Large intestine (tissue), 3 donors: ENCODE measurements around the gene UAP1L1. TPM values are rescaled to one million over a fixed set of nuclear protein-coding genes. Genes with fewer than 3 reads are reported as not detected.

Experiments used
- DNase-seq, 2 donors: peaks; one replicate each; pipeline versions ENCODE4 v3.0.0 to v3.0.0-alpha.2; 2013
- H3K27ac ChIP-seq: one replicate; pipeline ENCODE4 v1.5.1; 2013; ENCODE audit warnings: low read length
- H3K27me3 ChIP-seq: 2 replicates; pipeline ENCODE4 v1.6.1; 2013; ENCODE audit warnings: low read length; ENCODE audit not compliant: control insufficient read depth, insufficient read depth
- H3K36me3 ChIP-seq: 2 replicates; pipeline ENCODE4 v1.6.1; 2013; ENCODE audit warnings: low read length; ENCODE audit not compliant: control insufficient read depth, insufficient read depth
- H3K4me1 ChIP-seq: one replicate; pipeline ENCODE4 v1.6.1; 2013; ENCODE audit warnings: low read length; ENCODE audit not compliant: control insufficient read depth, insufficient read depth
- H3K4me3 ChIP-seq: one replicate; pipeline ENCODE4 v1.5.1; 2013; ENCODE audit warnings: low read length
- H3K9me3 ChIP-seq: one replicate; pipeline ENCODE4 v1.6.1; 2013; ENCODE audit warnings: mild to moderate bottlenecking, low read depth, low read length, moderate library complexity; ENCODE audit not compliant: control insufficient read depth
- WGBS: methylation state at CpG from one replicate; pipeline ENCODE4 v1.1.5; 2013; ENCODE audit warnings: low lambda C conversion rate; ENCODE audit not compliant: insufficient coverage; 5-methylcytosine and 5-hydroxymethylcytosine counted together
- polyA plus RNA-seq: library from polyadenylated mRNA; unstranded; fragments of 120-200 nt; gene quantifications from one replicate; pipeline ENCODE4 v1.2.1, GENCODE V29; 2013

Gene UAP1L1
- polyA plus RNA-seq, 1 donor: 32.4 TPM

DNA sequence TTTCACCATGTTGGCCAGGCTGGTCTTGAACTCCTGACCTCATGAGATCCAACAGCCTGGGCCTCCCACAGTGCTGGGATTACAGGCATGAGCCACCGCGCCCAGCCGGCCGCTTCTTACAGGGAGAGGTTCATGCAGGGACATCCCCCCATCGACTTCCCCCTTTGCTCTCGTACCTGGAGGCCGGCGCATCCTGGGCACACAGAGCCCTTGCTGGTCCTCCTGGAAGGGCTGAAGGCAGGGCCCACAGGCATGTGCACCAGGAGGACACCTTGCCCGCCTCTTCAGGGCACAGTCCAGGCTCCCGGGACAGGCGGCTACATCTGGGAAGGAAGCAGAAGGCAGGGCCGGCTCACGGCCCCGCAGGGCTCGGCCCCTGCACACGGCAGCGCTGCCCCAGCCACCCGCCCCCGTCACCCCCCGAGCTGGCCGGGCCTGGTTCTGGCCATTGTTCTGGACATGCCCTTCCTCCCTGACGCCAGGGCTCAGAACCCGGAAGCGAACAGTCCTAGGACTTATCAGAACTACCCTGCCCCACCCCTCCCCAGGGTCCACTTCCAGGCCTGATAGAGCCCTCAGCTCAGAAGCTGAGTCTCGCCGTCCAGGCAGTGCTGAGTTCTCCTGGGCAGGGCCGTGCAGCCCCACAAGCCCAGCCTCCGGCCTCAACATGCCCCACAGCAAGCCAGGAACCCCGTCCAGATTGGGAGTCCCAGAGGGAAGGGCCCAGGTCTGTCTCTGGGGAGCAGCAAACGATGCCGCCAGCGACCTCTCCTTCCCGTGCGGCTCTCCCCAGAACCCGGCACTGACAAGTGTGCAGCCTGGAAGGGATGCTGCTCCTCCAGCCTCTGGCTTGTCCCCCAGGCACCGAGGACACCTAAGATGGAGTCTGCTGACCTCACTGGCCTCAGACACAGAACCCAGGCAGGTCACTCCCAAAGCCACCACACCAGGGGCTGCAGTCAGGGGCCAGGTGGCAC lies 34.3 kb upstream of the UAP1L1 start:
- H3K36me3 ChIP-seq: no peaks in the 10 kb centered on the region
- DNase-seq: no peak
- H3K27ac ChIP-seq: no peak overlapping the region

DNA sequence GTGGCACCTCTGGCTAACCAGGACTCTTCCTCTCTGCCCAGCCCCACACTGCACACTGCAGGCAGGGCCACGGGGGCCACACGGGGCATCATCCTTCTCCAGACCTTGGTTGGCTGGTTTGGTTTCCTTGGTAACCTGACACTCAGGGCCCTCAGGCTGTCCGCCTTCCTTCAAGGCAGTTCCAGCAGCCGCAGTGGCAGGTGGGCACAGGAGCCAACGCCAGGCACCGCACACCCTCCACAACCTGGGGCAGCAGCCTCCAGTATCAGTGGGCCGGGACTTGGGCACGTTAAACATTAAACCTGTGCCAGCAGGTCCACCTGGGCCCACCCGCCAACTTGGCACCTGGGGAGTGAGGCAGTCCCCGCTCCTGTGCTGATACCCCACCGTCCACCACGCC lies 33.3 kb upstream of the UAP1L1 start:
- peaks cover 10% of the 10 kb centered on the region for H3K9me3 ChIP-seq

More for the DNA sequence above, 34.3 kb upstream of the UAP1L1 start:
- WGBS: no CpG with 5 or more reads among the region's 36 CpGs
- Histone ChIP-seq H3K9me3 (peaks cover 9% of the 10 kb centered on the region), H3K27me3 (peaks cover 45% of the 10 kb centered on the region), H3K4me1 (peaks cover 23% of the 10 kb centered on the region), H3K4me3 (no peak overlapping the region)

GRCh38 chr9:137044502-137045177 lies 32.7 kb upstream of the UAP1L1 start:
- peaks cover 23% of the 10 kb centered on the region for H3K4me1 ChIP-seq
- H3K4me3 ChIP-seq: peak overlapping the region; percentile 28
- no CpG with 5 or more reads among the region's 18 CpGs for WGBS
- H3K27ac ChIP-seq: no peak overlapping the region
- H3K36me3 ChIP-seq: no peaks in the 10 kb centered on the region
- peaks cover 12% of the 10 kb centered on the region for H3K9me3 ChIP-seq
- peaks cover 59% of the 10 kb centered on the region for H3K27me3 ChIP-seq
- DNase-seq: no peak

More for the DNA sequence above, 33.3 kb upstream of the UAP1L1 start:
- Histone ChIP-seq H3K27ac (no peak overlapping the region), H3K4me1 (peaks cover 23% of the 10 kb centered on the region), H3K27me3 (peaks cover 53% of the 10 kb centered on the region), H3K36me3 (no peaks in the 10 kb centered on the region), H3K4me3 (no peak overlapping the region)
- DNase-seq: no peak
- WGBS: no CpG with 5 or more reads among the region's 12 CpGs

DNA sequence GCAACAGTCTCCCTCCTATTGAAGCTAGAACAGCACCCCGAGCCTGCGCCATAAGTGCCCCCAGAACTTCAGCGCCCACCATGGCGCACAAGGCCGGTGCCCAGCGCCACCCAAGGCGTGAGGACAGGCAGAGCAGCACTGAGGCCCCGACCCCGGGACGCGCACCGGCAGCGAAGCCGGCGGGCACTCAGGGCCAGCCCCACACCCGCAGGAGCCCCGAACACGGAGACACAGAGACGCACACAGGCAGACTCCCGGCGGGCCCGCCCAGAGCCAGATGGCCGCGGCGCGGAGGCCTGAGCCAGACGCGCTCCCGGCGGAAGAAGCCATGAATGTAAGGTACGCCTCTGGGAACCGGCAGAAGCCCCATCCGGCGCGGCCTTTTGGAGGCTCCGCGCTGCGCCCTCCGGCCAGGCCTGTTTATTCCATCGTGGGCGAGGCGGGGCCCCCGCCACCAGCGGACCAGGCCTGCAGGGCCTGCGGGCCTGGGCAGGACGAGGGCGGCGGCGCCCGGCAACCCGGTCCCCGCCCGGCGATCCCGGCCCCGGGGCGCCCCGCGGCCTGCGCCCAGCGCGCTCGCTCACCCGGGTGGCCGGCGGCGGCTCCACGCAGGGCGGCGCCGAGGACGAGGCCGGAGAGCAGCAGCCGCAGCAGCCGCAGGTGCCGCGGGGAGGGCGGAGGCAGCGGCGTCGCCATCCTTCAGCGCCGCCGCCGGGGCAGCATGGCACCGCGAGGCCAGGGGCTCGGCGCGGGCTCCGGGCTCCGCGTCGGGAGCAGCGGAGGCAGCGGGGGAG lies 31.8 kb upstream of the UAP1L1 start:
- peaks cover 23% of the 10 kb centered on the region for H3K4me1 ChIP-seq
- peaks cover 68% of the 10 kb centered on the region for H3K27me3 ChIP-seq
- H3K27ac ChIP-seq: no peak overlapping the region
- peaks cover 10% of the 10 kb centered on the region for H3K9me3 ChIP-seq
- peak overlapping the region; percentile 28 for H3K4me3 ChIP-seq
- peak in 1 of 2 donors; percentile 50 for DNase-seq
- H3K36me3 ChIP-seq: no peaks in the 10 kb centered on the region
- WGBS: no CpG with 5 or more reads among the region's 96 CpGs

DNA sequence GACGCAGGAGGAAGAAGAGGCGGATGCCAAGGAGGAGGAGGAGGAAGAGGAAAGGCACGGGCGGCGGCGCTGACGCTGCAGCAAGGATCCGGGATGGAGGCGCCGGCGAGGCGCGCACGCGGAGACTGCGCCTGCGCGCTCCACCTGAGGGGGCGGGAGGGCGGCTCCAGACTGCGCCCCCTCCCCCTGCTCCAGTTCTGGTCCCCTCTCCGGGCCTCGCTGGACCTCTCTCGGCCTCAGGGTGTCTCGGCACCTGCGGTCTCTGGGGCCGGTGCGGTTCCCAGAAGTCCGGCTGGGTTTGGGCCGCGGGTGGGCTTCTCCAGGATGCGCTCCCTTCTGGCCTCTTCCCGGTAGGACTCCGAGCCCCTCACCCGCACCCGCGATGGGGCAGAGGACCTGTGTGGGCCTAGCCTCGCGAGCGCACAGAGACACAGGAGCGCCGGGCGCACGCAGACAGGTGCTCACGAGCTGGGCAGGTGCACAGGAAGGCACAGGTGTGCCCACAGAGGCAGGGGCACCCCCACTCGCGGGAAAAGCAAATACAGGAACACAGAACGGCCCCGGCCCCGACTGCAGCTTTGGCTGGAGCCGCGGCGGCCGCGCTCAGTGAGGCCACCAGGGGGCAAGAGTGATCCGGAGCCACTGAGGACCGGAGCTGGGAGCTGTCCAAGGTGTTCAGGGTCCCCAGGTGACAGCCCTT lies 31.1 kb upstream of the UAP1L1 start, which contains the start of gene NPDC1:
Gene NPDC1 (minus strand): TSS at position 90 of the 700 bp plus-strand sequence. CDS start 188 bp downstream, outside the sequence.
- Histone ChIP-seq H3K27me3 (peaks cover 71% of the 10 kb centered on the region), H3K4me3 (peak within 1 kb of the TSS; percentile 28), H3K27ac (peak within 1 kb of the TSS; percentile 23), H3K9me3 (peaks cover 8% of the 10 kb centered on the region), H3K36me3 (no peaks in the 10 kb centered on the region), H3K4me1 (peaks cover 23% of the 10 kb centered on the region)
- DNase-seq: peak; percentile 66 to 68
- no CpG with 5 or more reads among the region's 57 CpGs for WGBS

- no peaks in the 10 kb centered on the region for H3K36me3 ChIP-seq
- H3K4me1 ChIP-seq: peaks cover 22% of the 10 kb centered on the region
- no peak overlapping the region for H3K4me3 ChIP-seq
- H3K9me3 ChIP-seq: peaks cover 8% of the 10 kb centered on the region
- H3K27me3 ChIP-seq: peaks cover 83% of the 10 kb centered on the region
- DNase-seq: no peak
- H3K27ac ChIP-seq: no peak overlapping the region
- WGBS: no CpG with 5 or more reads among the region's 72 CpGs
Measured at GRCh38 chr9:137048655-137049543, 28.4 kb upstream of the UAP1L1 start.

- 56% methylated on average over 10 of the region's 38 CpGs for WGBS
- Histone ChIP-seq H3K4me1 (peaks cover 23% of the 10 kb centered on the region), H3K27ac (no peak overlapping the region), H3K4me3 (no peak overlapping the region), H3K9me3 (peaks cover 8% of the 10 kb centered on the region), H3K36me3 (no peaks in the 10 kb centered on the region), H3K27me3 (peaks cover 80% of the 10 kb centered on the region)
- peak in 1 of 2 donors; percentile 55 for DNase-seq
Measured at GRCh38 chr9:137049544-137050449, 27.5 kb upstream of the UAP1L1 start.

DNA sequence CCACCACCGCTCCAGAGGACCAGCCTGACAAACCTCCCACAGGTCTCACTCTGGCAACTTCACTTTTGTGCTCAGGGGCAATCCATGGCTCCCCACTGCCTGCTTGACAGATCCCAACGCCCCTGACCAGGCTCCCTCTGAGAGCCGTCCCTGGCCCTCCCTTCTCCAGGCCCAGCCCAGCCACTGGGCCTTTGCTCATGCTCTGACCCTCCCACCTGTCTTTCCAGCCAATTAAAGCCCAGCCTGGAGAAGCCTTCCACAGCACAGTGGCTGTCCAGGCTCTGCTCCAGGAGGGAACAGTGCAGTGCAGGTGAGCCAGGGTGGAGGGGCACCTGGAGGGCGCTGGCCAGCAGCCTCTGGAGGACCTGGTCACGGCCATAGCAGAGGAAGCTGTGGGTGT lies 26.7 kb upstream of the UAP1L1 start:
- no CpG with 5 or more reads among the region's 5 CpGs for WGBS
- no peaks in the 10 kb centered on the region for H3K36me3 ChIP-seq
- H3K9me3 ChIP-seq: peaks cover 8% of the 10 kb centered on the region
- no peak overlapping the region for H3K27ac ChIP-seq
- no peak overlapping the region for H3K4me3 ChIP-seq
- H3K27me3 ChIP-seq: peaks cover 72% of the 10 kb centered on the region
- H3K4me1 ChIP-seq: peaks cover 24% of the 10 kb centered on the region
- no peak for DNase-seq
